ENCODE data around the gene DDR2. TPM values are rescaled to one million over a fixed set of nuclear protein-coding genes. Genes with fewer than 3 reads are reported as not detected.

Gene DDR2
- total RNA-seq, 2 donors from 2014 or later = 116 to 138 TPM

Other genes with a start within 250 kb of the DDR2 start
- under 1 TPM; 0.14 to 0.69 TPM for gene SH2D1B, start 220.3 kb upstream of the DDR2 start, total RNA-seq
- gene UHMK1, start 134.6 kb upstream of the DDR2 start, total RNA-seq = 10 to 100 TPM; 27.5 to 36.2 TPM
- gene UAP1, start 70.7 kb upstream of the DDR2 start, total RNA-seq = 100 to 1,000 TPM; 106 to 115 TPM
- 1 to 10 TPM; 4.0 to 5.5 TPM for gene HSD17B7, start 158.2 kb downstream of the DDR2 start, total RNA-seq
- under 1 TPM; 0.19 to 0.37 TPM for gene CCDC190, start 228.7 kb downstream of the DDR2 start, total RNA-seq

Measured in posterior vena cava (tissue), 2 donors.